Pancreas (tissue), 10 donors: ENCODE results near the gene DNASE1L2. TPM values are rescaled to one million over a fixed set of nuclear protein-coding genes. Genes with fewer than 3 reads are reported as not detected.

Experiments
- ATAC-seq, 4 donors: fragments of 200-7000 bp; cut with Tn5 transposase; one replicate each; pipeline versions ENCODE4 v1.8.0 to v1.9.1; 2020; ENCODE audit warnings: mild to moderate bottlenecking in 4 of 4, moderate library complexity in 4 of 4
- DNase-seq, 6 donors: peaks; one replicate each; pipeline ENCODE4 v3.0.0-alpha.2; 2020
- FAIRE-seq: peaks from 2 replicates; lab custom pipeline; 2012; peaks lifted over from hg19 to GRCh38; lab: Jason Lieb, UNC
- H3K27ac ChIP-seq, 4 donors: fragments of 200-600 bp; sonication (generic); 1 replicate in 3 of 4; 2 replicates in 1 of 4; pipeline versions ENCODE4 v1.5.0 to v1.8.0; 2020
- H3K27me3 ChIP-seq, 4 donors: fragments of 200-600 bp; one replicate each; pipeline ENCODE4 v1.8.0; 2021
- H3K36me3 ChIP-seq, 3 donors: fragments of 200-600 bp; sonication (generic) in 1 of 3; one replicate each; pipeline versions ENCODE4 v1.5.0 to v1.8.0; 2020 to 2021
- H3K4me1 ChIP-seq, 3 donors: fragments of 200-600 bp; one replicate each; pipeline ENCODE4 v1.8.0; 2021
- H3K4me3 ChIP-seq, 4 donors: fragments of 200-600 bp; sonication (generic) in 2 of 4; one replicate each; pipeline versions ENCODE4 v1.5.0 to v1.8.0; 2020 to 2021
- H3K9me3 ChIP-seq, 4 donors: fragments of 200-600 bp; one replicate each; pipeline ENCODE4 v1.8.0; 2021
- WGBS, 2 donors: extraction: QIAGEN DNeasy Blood & Tissue Kit; methylation state at CpG; one replicate each; pipeline ENCODE4 v1.1.7; 2013; 5-methylcytosine and 5-hydroxymethylcytosine counted together
- intact Hi-C, 3 donors: fragments of 100-400 bp; cut with DNase I; formaldehyde crosslinking; loops; one replicate each; pipeline versions ENCODE4 v1.11.1 to v1.14.2; 2022
- polyA plus RNA-seq, 2 donors: library from polyadenylated mRNA; stranded (reverse); fragments of 200-250 nt; gene quantifications; one replicate each; pipeline ENCODE4 v1.2.3, GENCODE V29; 2013
- total RNA-seq, 6 donors: library from RNA; stranded (reverse); fragmentation: NEBNext Ultra II Directional in 4 of 6; extraction: Animal tissue kit (Norgen Biotek cat#: 25700) in 4 of 6; gene quantifications; one replicate each; pipeline versions ENCODE4 v1.2.1 to v1.2.4, GENCODE V29; 2021 to 2023
- TF ChIP-seq, protein P1 (sequence below), 4 donors: fragments of 200-600 bp; sonication (generic) in 3 of 4; IDR thresholded peaks; one replicate each; pipeline versions ENCODE4 v1.5.0 to v1.8.0; 2021; ENCODE audit warnings: antibody characterized with exemption in 4 of 4
- donor health status: healthy with polysubstance abuse.
- donor health status: DM: no; HTN: no; CAD: no; lungs with moderate emphysema.
- donor health status: DM: no; HTN: no; CAD: no.
- donor health status: control.
- donor health status: control.
- donor health status: Bipolar disorder and iron deficiency.
- donor health status: DM: yes; HTN: yes; CAD: no.
- donor health status: DM: no; HTN: no; CAD: no.
- donor health status: DM: no; HTN: no; CAD: no.
- donor health status: DM: yes; HTN: yes; CAD: no.

Gene DNASE1L2
- total and polyA plus RNA-seq, 8 donors = 0.31 to 4.9 (median 0.82) TPM

- Histone ChIP-seq H3K4me1 (no peaks in the 10 kb centered on the region), H3K27me3 (no peaks in the 10 kb centered on the region), H3K9me3 (no peaks in the 10 kb centered on the region), H3K4me3 (no peak overlapping the region), H3K27ac (no peak overlapping the region), H3K36me3 (no peaks in the 10 kb centered on the region)
- FAIRE-seq (no peak), ATAC-seq (no peak), DNase-seq (no peak)
- TF ChIP-seq, protein P1, sequence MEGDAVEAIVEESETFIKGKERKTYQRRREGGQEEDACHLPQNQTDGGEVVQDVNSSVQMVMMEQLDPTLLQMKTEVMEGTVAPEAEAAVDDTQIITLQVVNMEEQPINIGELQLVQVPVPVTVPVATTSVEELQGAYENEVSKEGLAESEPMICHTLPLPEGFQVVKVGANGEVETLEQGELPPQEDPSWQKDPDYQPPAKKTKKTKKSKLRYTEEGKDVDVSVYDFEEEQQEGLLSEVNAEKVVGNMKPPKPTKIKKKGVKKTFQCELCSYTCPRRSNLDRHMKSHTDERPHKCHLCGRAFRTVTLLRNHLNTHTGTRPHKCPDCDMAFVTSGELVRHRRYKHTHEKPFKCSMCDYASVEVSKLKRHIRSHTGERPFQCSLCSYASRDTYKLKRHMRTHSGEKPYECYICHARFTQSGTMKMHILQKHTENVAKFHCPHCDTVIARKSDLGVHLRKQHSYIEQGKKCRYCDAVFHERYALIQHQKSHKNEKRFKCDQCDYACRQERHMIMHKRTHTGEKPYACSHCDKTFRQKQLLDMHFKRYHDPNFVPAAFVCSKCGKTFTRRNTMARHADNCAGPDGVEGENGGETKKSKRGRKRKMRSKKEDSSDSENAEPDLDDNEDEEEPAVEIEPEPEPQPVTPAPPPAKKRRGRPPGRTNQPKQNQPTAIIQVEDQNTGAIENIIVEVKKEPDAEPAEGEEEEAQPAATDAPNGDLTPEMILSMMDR (IDR thresholded peaks at IDR 0.05) = no peak
- WGBS, 2 donors = 87 to 90% methylated on average over 24 of the region's 24 CpGs
- intact Hi-C loops = loop anchor here in 1 of 3 donors (10.0 kb wide), 1 partner anchor 154 kb away; no protein-coding TSS in a partner anchor
Measured at GRCh38 chr16:2280981-2281542, 44.8 kb downstream of the DNASE1L2 start.

GRCh38 chr16:2282262-2282661 lies 46.0 kb downstream of the DNASE1L2 start:
- FAIRE-seq (no peak), ATAC-seq (no peak), DNase-seq (no peak)
- Histone ChIP-seq H3K36me3 (no peaks in the 10 kb centered on the region), H3K27ac (no peak overlapping the region), H3K27me3 (no peaks in the 10 kb centered on the region), H3K9me3 (no peaks in the 10 kb centered on the region), H3K4me3 (no peak overlapping the region), H3K4me1 (no peaks in the 10 kb centered on the region)
- TF ChIP-seq, protein P1 (IDR thresholded peaks at IDR 0.05) = no peak
- WGBS, 2 donors = 81 to 82% methylated on average over 5 of the region's 5 CpGs
- intact Hi-C loops = loop anchor here in 1 of 3 donors (10.0 kb wide), 1 partner anchor 153 kb away; no protein-coding TSS in a partner anchor

- TF ChIP-seq, protein P1 (IDR thresholded peaks at IDR 0.05) = no peak
- FAIRE-seq (no peak), ATAC-seq (no peak), DNase-seq (no peak)
- Histone ChIP-seq H3K4me1 (no peaks in the 10 kb centered on the region), H3K36me3 (no peaks in the 10 kb centered on the region), H3K27me3 (no peaks in the 10 kb centered on the region), H3K27ac (no peak overlapping the region), H3K4me3 (no peak overlapping the region), H3K9me3 (no peaks in the 10 kb centered on the region)
- WGBS, 2 donors = 90% methylated on average over 22 to 26 of the region's 26 CpGs
- intact Hi-C loops = loop anchor here in 1 of 3 donors (10.0 kb wide), 1 partner anchor 152 kb away; no protein-coding TSS in a partner anchor
Measured at GRCh38 chr16:2282866-2283555, 46.8 kb downstream of the DNASE1L2 start.

DNA sequence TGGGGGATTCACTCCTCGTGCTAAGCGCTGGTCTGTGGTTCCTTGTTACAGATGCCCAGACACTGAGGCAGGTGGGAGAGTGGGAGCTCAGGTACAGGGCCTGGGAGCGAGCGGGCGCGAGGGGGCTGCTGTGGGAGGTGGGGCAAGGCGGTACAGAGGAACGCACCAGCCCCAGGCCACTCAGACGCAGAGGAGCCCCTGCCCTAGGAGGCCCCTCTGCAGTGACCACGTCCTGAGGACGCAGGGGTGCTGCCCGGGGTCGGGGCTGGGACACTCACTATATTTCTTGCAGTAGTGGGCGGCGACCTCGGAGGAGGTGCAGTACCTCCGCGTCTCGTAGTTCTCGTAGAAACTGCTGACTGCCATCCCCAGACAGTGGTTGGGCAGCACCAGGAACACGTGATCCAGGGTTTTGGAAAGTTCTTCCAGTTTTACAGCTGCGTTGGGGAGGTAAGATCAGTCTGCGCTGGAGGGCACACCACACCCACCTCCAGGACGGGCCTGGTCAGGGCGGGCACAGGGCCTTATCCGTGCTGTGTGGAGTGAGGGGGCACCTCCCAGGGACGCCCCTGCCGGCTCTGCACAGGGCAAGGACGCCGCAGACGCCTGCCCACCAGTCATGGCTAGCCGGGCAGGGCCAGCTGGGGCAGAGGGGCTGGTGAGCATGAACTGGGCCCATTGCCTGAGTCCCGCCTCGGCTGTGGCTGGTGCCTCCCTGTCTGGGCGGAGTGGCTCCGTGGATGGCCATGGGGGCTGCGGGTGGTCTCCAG lies 47.9 kb downstream of the DNASE1L2 start:
- no peaks in the 10 kb centered on the region for H3K9me3 ChIP-seq
- ATAC-seq (no peak), FAIRE-seq (no peak), DNase-seq (no peak)
- WGBS, 2 donors = 92 to 93% methylated on average over 37 of the region's 37 CpGs
- H3K36me3 ChIP-seq = no peaks in the 10 kb centered on the region
- intact Hi-C loops = loop anchor here in 1 of 3 donors (10.0 kb wide), 1 partner anchor 151 kb away; no protein-coding TSS in a partner anchor
- TF ChIP-seq, protein P1 (IDR thresholded peaks at IDR 0.05) = no peak
- H3K4me1 ChIP-seq = no peaks in the 10 kb centered on the region
- H3K27me3 ChIP-seq = no peaks in the 10 kb centered on the region
- H3K27ac ChIP-seq = no peak overlapping the region
- no peak overlapping the region for H3K4me3 ChIP-seq
